Measurements from ENCODE around the gene ZC3H7A.

GRCh38 chr16:11794996-11795886 is 1.8 kb downstream of the ZC3H7A start:
- no peak for TF ChIP-seq CTCF (IDR thresholded peaks at IDR 0.05)
- no peak for TF ChIP-seq POLR2A (IDR thresholded peaks at IDR 0.05)

Data from sigmoid colon (tissue), 3 donors.